Fibroblast of lung (primary cell): ENCODE results near the gene TRAPPC3L. TPM values are rescaled to one million over a fixed set of nuclear protein-coding genes. Genes with fewer than 3 reads are reported as not detected.

Experiments
- DNase-seq, 2 donors: peaks; one replicate each; pipeline versions ENCODE4 v3.0.0 to v3.0.0-alpha.2; 2010; ENCODE audit warnings: low read depth in 2 of 2
- H2AFZ ChIP-seq: 2 replicates; pipeline ENCODE4 v1.5.1; 2012; ENCODE audit warnings: low read length, control low read depth, inconsistent platforms
- H3K27ac ChIP-seq: 2 replicates; pipeline ENCODE4 v1.5.1; 2011; ENCODE audit warnings: low read length, control low read depth; ENCODE audit not compliant: insufficient read depth
- H3K27me3 ChIP-seq: 2 replicates; pipeline ENCODE4 v1.5.1; 2011; ENCODE audit warnings: mild to moderate bottlenecking, low read length; ENCODE audit not compliant: control insufficient read depth, insufficient read depth
- H3K36me3 ChIP-seq: 2 replicates; pipeline ENCODE4 v1.5.1; 2011; ENCODE audit warnings: low read length; ENCODE audit not compliant: control insufficient read depth, insufficient read depth
- H3K4me1 ChIP-seq: 2 replicates; pipeline ENCODE4 v1.5.1; 2011; ENCODE audit warnings: low read length; ENCODE audit not compliant: control insufficient read depth, insufficient read depth; ENCODE audit errors: extremely low read depth
- H3K4me2 ChIP-seq: 2 replicates; pipeline ENCODE4 v1.5.1; 2011; ENCODE audit warnings: low read length, control low read depth; ENCODE audit not compliant: insufficient read depth; ENCODE audit errors: extremely low read depth
- H3K4me3 ChIP-seq, 4 experiments: fragments of 200-600 bp in 1 of 4; sonication (generic) in 1 of 4; replicated peaks in 1 of 4; 2 replicates each; pipeline ENCODE4 v1.5.1; 2011 to 2016; ENCODE audit warnings: low read length in 4 of 4, low read depth in 3 of 4, mild to moderate bottlenecking in 3 of 4, control low read depth in 2 of 4, inconsistent platforms in 1 of 4, mixed read lengths in 1 of 4; ENCODE audit not compliant: insufficient read depth in 1 of 4; ENCODE audit errors: control extremely low read depth in 1 of 4
- H3K79me2 ChIP-seq: 2 replicates; pipeline ENCODE4 v1.5.1; 2012; ENCODE audit warnings: mild to moderate bottlenecking, low read length, inconsistent platforms; ENCODE audit not compliant: control insufficient read depth, insufficient read depth
- H3K9ac ChIP-seq: 2 replicates; pipeline ENCODE4 v1.5.1; 2011; ENCODE audit warnings: mild to moderate bottlenecking, low read length, control low read depth; ENCODE audit not compliant: insufficient read depth
- H3K9me3 ChIP-seq: 2 replicates; pipeline ENCODE4 v1.5.1; 2012; ENCODE audit warnings: low read depth, low read length; ENCODE audit not compliant: control insufficient read depth, insufficient read depth
- H4K20me1 ChIP-seq: 2 replicates; pipeline ENCODE4 v1.5.1; 2011; ENCODE audit warnings: low read length; ENCODE audit not compliant: control insufficient read depth, insufficient read depth; ENCODE audit errors: extremely low read depth
- EZH2 ChIP-seq: IDR thresholded peaks from 2 replicates; pipeline ENCODE4 v1.5.1; 2012; ENCODE audit warnings: low read length, control low read depth, mild to moderate bottlenecking; ENCODE audit errors: missing control alignments
- polyA plus RNA-seq, 2 donors: library from polyadenylated mRNA; depleted of rRNA in 1 of 2; stranded (reverse) in 1 of 2; unstranded in 1 of 2; fragments of >200 nt; gene quantifications; 2 replicates each; pipeline ENCODE4 v1.2.1, GENCODE V29; 2011 to 2012; ENCODE audit warnings: missing spikeins in 1 of 2
- total RNA-seq: library from RNA; depleted of rRNA; stranded (reverse); fragments of >200 nt; gene quantifications from 2 replicates; pipeline ENCODE4 v1.2.1, GENCODE V29; 2014
- TF ChIP-seq, protein P1 (sequence below), 2 donors: IDR thresholded peaks in 1 of 2; conservative IDR thresholded peaks in 1 of 2; 1 replicate in 1 of 2; 2 replicates in 1 of 2; pipeline ENCODE4 v1.5.1; 2011 to 2012; ENCODE audit warnings: low read length in 2 of 2, control low read depth in 1 of 2, inconsistent platforms in 1 of 2, low read depth in 1 of 2, mild to moderate bottlenecking in 1 of 2

The TRAPPC3L gene
- total and polyA plus RNA-seq, 2 donors (not counting 1 experiment from before 2014, with no cell fraction given) = under 0.01 to 0.05 TPM

- no peak overlapping the region for H3K4me2 ChIP-seq
Observed at GRCh38 chr6:116468293-116468692, 77.2 kb downstream of the TRAPPC3L start.

DNA sequence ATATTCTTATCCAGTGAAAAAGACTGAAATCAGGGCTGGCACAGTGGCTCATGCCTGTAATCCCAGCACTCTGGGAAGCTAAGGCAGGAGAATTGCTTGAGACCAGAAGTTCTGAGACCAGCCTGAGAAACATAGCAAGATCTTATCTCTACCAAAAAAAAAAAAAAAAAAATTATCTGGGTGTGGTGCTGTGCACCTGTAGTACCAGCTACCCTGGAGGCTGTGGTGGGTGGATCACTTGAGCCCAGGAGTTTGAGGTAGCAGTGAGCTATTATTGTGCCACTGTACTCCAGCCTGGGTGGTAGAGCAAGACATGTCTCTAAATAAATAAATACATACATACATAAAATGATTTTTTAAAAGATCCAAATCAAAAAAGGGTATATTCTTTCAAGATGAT lies 78.0 kb downstream of the TRAPPC3L start:
- peaks cover 2% of the 10 kb centered on the region for H3K27me3 ChIP-seq
- H2AFZ ChIP-seq = no peak overlapping the region
- H3K4me2 ChIP-seq = no peak overlapping the region
- TF ChIP-seq EZH2 = no peak
- TF ChIP-seq, protein P1, sequence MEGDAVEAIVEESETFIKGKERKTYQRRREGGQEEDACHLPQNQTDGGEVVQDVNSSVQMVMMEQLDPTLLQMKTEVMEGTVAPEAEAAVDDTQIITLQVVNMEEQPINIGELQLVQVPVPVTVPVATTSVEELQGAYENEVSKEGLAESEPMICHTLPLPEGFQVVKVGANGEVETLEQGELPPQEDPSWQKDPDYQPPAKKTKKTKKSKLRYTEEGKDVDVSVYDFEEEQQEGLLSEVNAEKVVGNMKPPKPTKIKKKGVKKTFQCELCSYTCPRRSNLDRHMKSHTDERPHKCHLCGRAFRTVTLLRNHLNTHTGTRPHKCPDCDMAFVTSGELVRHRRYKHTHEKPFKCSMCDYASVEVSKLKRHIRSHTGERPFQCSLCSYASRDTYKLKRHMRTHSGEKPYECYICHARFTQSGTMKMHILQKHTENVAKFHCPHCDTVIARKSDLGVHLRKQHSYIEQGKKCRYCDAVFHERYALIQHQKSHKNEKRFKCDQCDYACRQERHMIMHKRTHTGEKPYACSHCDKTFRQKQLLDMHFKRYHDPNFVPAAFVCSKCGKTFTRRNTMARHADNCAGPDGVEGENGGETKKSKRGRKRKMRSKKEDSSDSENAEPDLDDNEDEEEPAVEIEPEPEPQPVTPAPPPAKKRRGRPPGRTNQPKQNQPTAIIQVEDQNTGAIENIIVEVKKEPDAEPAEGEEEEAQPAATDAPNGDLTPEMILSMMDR (conservative IDR thresholded peaks at IDR 0.05 in 1 of 2, IDR thresholded peaks at IDR 0.05 in 1 of 2; ENCODE audit: low read depth in 1 of 2, low read length in 2 of 2) = no peak
- H3K79me2 ChIP-seq = no peaks in the 10 kb centered on the region
- H3K4me3 ChIP-seq = no peak overlapping the region
- H3K27ac ChIP-seq = no peak overlapping the region
- H3K9me3 ChIP-seq = no peaks in the 10 kb centered on the region
- H3K4me1 ChIP-seq = peaks cover under 1% of the 10 kb centered on the region
- no peaks in the 10 kb centered on the region for H3K36me3 ChIP-seq
- H4K20me1 ChIP-seq = no peaks in the 10 kb centered on the region
- no peak for DNase-seq
- no peak overlapping the region for H3K9ac ChIP-seq

More at GRCh38 chr6:116468293-116468692, 77.2 kb downstream of the TRAPPC3L start:
- Histone ChIP-seq H3K79me2 (no peaks in the 10 kb centered on the region), H3K36me3 (no peaks in the 10 kb centered on the region), H4K20me1 (no peaks in the 10 kb centered on the region), H3K4me1 (no peaks in the 10 kb centered on the region), H3K9ac (no peak overlapping the region), H3K9me3 (no peaks in the 10 kb centered on the region), H2AFZ (no peak overlapping the region), H3K4me3 (no peak overlapping the region), H3K27me3 (no peaks in the 10 kb centered on the region), H3K27ac (no peak overlapping the region)
- TF ChIP-seq EZH2 = no peak
- TF ChIP-seq, protein P1 (conservative IDR thresholded peaks at IDR 0.05 in 1 of 2, IDR thresholded peaks at IDR 0.05 in 1 of 2; ENCODE audit: low read depth in 1 of 2, low read length in 2 of 2) = no peak
- DNase-seq = no peak

DNA sequence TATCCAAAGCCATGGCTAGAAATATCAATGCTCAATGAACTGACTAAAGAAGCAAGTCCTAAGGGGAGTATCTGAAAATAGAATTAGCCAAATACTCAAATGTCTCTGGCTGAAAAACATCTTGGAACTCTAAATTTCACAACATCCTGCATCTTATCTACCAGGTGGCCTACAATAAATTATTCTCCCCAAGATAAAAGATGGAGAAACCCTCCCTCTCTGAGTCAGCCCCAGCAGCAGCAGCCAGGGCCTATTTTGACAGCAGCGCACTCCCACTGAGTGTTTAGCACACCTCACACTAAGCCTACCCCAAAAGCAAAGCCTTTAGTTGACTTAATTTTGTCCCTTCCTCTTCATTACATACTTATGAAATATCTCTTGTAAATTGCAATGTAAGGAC lies 78.4 kb downstream of the TRAPPC3L start:
- DNase-seq = peak in 1 of 2 donors; percentile 37
- TF ChIP-seq, protein P1 (conservative IDR thresholded peaks at IDR 0.05 in 1 of 2, IDR thresholded peaks at IDR 0.05 in 1 of 2; ENCODE audit: low read depth in 1 of 2, low read length in 2 of 2) = no peak
- TF ChIP-seq EZH2 = no peak
- H4K20me1 ChIP-seq = no peaks in the 10 kb centered on the region
- no peak overlapping the region for H3K4me3 ChIP-seq
- H3K79me2 ChIP-seq = no peaks in the 10 kb centered on the region
- no peak overlapping the region for H3K9ac ChIP-seq
- no peak overlapping the region for H2AFZ ChIP-seq
- H3K4me1 ChIP-seq = peaks cover 2% of the 10 kb centered on the region
- H3K36me3 ChIP-seq = no peaks in the 10 kb centered on the region
- H3K9me3 ChIP-seq = no peaks in the 10 kb centered on the region
- no peak overlapping the region for H3K27ac ChIP-seq
- peaks cover 2% of the 10 kb centered on the region for H3K27me3 ChIP-seq
- H3K4me2 ChIP-seq = no peak overlapping the region
